ENCODE results near the gene RBCK1. TPM values are rescaled to one million over a fixed set of nuclear protein-coding genes. Genes with fewer than 3 reads are reported as not detected.

RBCK1 gene
- polyA plus RNA-seq, 3 donors: 66.8 to 110 (median 70.8) TPM

GRCh38 chr20:481167-481566 lies 73.1 kb downstream of the RBCK1 start:
- Histone ChIP-seq H3K4me3 (replicated peaks in 1 of 3; ENCODE audit: low read depth in 2 of 3, low read length in 3 of 3) (no peak overlapping the region), H3K36me3 (replicated peaks in 1 of 2; ENCODE audit: control insufficient read depth in 1 of 2, insufficient read depth in 2 of 2, low read length in 2 of 2) (peaks cover 59 to 81% of the 10 kb centered on the region in 2 donors), H3K27ac (ENCODE audit: low read depth in 1 of 2, low read length in 2 of 2) (no peak overlapping the region), H3K27me3 (ENCODE audit: control insufficient read depth in 2 of 2, insufficient read depth in 2 of 2, low read length in 2 of 2) (no peaks in the 10 kb centered on the region), H3K4me1 (ENCODE audit: control insufficient read depth in 1 of 2, insufficient read depth in 2 of 2, low read length in 2 of 2) (no peaks in the 10 kb centered on the region), H3K4me2 (replicated peaks; ENCODE audit: extremely low read depth, low read length, poor library complexity, severe bottlenecking) (no peak overlapping the region), H3K9ac (ENCODE audit: insufficient read depth, low read length, poor library complexity, severe bottlenecking) (no peak overlapping the region), H2AFZ (ENCODE audit: insufficient read depth, low read depth, low read length, poor library complexity, severe bottlenecking) (no peak overlapping the region), H4K20me1 (ENCODE audit: insufficient read depth, low read length) (peaks cover 13% of the 10 kb centered on the region), H3K79me2 (ENCODE audit: insufficient read depth, low read length) (no peaks in the 10 kb centered on the region), H3K9me3 (replicated peaks in 1 of 2; ENCODE audit: control insufficient read depth in 1 of 2, insufficient read depth in 1 of 2, low read length in 2 of 2) (no peaks in the 10 kb centered on the region)
- Mint-ChIP-seq H3K36me3 (peaks cover 63 to 67% of the 10 kb centered on the region in 2 donors), H3K27ac (no peak overlapping the region), H3K27me3 (ENCODE audit: low read depth in 3 of 3) (peaks cover 0 to 2% (median 0%) of the 10 kb centered on the region in 3 donors), H3K4me1 (no peaks in the 10 kb centered on the region), H3K9me3 (no peaks in the 10 kb centered on the region), H3K4me3 (no peak overlapping the region)
- no CpG with 5 or more reads among the region's 1 CpG for WGBS (ENCODE audit: insufficient coverage)
- no peak for DNase-seq
- TF ChIP-seq CTCF (IDR thresholded peaks at IDR 0.05): no peak
- intact Hi-C loops (cut with micrococcal nuclease): loop anchor here in 1 of 2 donors (10.0 kb wide), 1 partner anchor 46 kb away; no protein-coding TSS in a partner anchor

Small RNA genes lying within 50 kb of the gene (small RNA-seq; reads per million reads assigned to genes)
- gene RF00019 (ENCODE audit: insufficient read length, low read depth): not detected

Other genes starting within 250 kb of the RBCK1 start
- not detected for gene DEFB128, start 218.6 kb upstream of the RBCK1 start, polyA plus RNA-seq
- gene DEFB129, start 181.0 kb upstream of the RBCK1 start, polyA plus RNA-seq: not detected
- gene DEFB132, start 150.6 kb upstream of the RBCK1 start, polyA plus RNA-seq: not detected
- 1 to 10 TPM in 1 of 3 donors, under 1 TPM in 2; 0.28 to 9.3 (median 0.88) TPM for gene C20orf96, start 117.5 kb upstream of the RBCK1 start, polyA plus RNA-seq
- gene ZCCHC3, start 110.7 kb upstream of the RBCK1 start, polyA plus RNA-seq: 1 to 10 TPM; 4.5 to 9.2 (median 5.6) TPM
- gene SOX12, start 82.7 kb upstream of the RBCK1 start, polyA plus RNA-seq: under 1 TPM; 0.03 to 0.51 (median 0.12) TPM
- under 1 TPM; 0.09 to 0.73 (median 0.56) TPM for gene NRSN2, start 61.2 kb upstream of the RBCK1 start, polyA plus RNA-seq
- gene TRIB3, start 27.5 kb upstream of the RBCK1 start, polyA plus RNA-seq: 10 to 100 TPM in 1 of 3 donors, 1 to 10 TPM in 2; 8.0 to 17.5 (median 9.4) TPM
- gene TBC1D20, start 54.2 kb downstream of the RBCK1 start, polyA plus RNA-seq: 10 to 100 TPM; 10.5 to 24.7 (median 11.3) TPM
- 10 to 100 TPM; 31.7 to 55.5 (median 35.2) TPM for gene CSNK2A1, start 135.5 kb downstream of the RBCK1 start, polyA plus RNA-seq
- not detected for gene TCF15, start 202.0 kb downstream of the RBCK1 start, polyA plus RNA-seq
- 10 to 100 TPM; 33.5 to 62.4 (median 56.6) TPM for gene SRXN1, start 244.9 kb downstream of the RBCK1 start, polyA plus RNA-seq

Data from CD14-positive monocyte (primary cell).